Neural progenitor cell (in vitro differentiated cells): Measurements from ENCODE around the gene CSK.

Source experiments
- CTCF ChIP-seq: fragments of 200-600 bp; sonication (generic); IDR thresholded peaks from 2 replicates; pipeline ENCODE4 v1.5.1; 2017; ENCODE audit warnings: antibody characterized with exemption, mild to moderate bottlenecking
- EZH2 ChIP-seq: fragments of 200-600 bp; sonication (generic); IDR thresholded peaks from 2 replicates; pipeline ENCODE4 v1.6.1; 2017; ENCODE audit warnings: antibody characterized with exemption, mild to moderate bottlenecking, moderate library complexity
- EZH2phosphoT487 ChIP-seq: fragments of 200-600 bp; sonication (generic); IDR thresholded peaks from 2 replicates; pipeline ENCODE4 v1.6.1; 2017; ENCODE audit warnings: antibody characterized with exemption

GRCh38 chr15:74790080-74790916 lies 8.4 kb downstream of the CSK start:
- TF ChIP-seq EZH2 (no peak), CTCF (no peak), EZH2phosphoT487 (no peak)
